HEK293 (cell line): ENCODE measurements around the gene RALA.

Experiments
- CTCF ChIA-PET: fragments of 350-600 bp; formaldehyde crosslinking; extraction: SDS; loops from one replicate; lab custom pipeline; 2021; ENCODE audit warnings: antibody characterized with exemption; lab: Yijun Ruan, JAX
- POLR2A ChIA-PET: fragments of 300-600 bp; formaldehyde crosslinking; extraction: SDS; loops from one replicate; lab custom pipeline; 2020; ENCODE audit warnings: antibody characterized with exemption, inconsistent platforms; lab: Yijun Ruan, JAX
- H3K27ac ChIP-seq: fragments of 200-500 bp; sonication (Bioruptor generic); 2 replicates; pipeline ENCODE4 v1.5.1; 2014; ENCODE audit warnings: low read depth, low read length, control low read depth, inconsistent platforms; ENCODE audit errors: extremely low read depth
- H3K36me3 ChIP-seq, 2 experiments: fragments of 200-500 bp in 1 of 2; sonication (Bioruptor generic) in 1 of 2; 1 replicate in 1 of 2; 2 replicates in 1 of 2; pipeline ENCODE4 v1.5.1; 2014 to 2017; ENCODE audit warnings: inconsistent platforms in 2 of 2, low read length in 2 of 2; ENCODE audit not compliant: control insufficient read depth in 2 of 2, insufficient read depth in 1 of 2
- H3K4me1 ChIP-seq: fragments of 200-500 bp; sonication (Bioruptor generic); 2 replicates; pipeline ENCODE4 v1.5.1; 2014; ENCODE audit warnings: mild to moderate bottlenecking, low read length, inconsistent platforms; ENCODE audit not compliant: control insufficient read depth, insufficient read depth
- H3K4me3 ChIP-seq: 2 replicates; pipeline ENCODE4 v1.5.1; 2011; ENCODE audit warnings: low read depth, mild to moderate bottlenecking, control low read depth, low read length, moderate library complexity
- H3K9me3 ChIP-seq: fragments of 200-500 bp; sonication (Bioruptor generic); 2 replicates; pipeline ENCODE4 v1.5.1; 2014; ENCODE audit warnings: low read depth, low read length, inconsistent platforms; ENCODE audit not compliant: control insufficient read depth, insufficient read depth
- HOXC10 ChIP-seq: sonication (generic); formaldehyde crosslinking; IDR thresholded peaks from 2 replicates; pipeline ENCODE4 v1.8.1; 2023; ENCODE audit warnings: mild to moderate bottlenecking, missing genetic modification reagents
- KLF10 ChIP-seq: fragments of 450-650 bp; IDR thresholded peaks from 2 replicates; pipeline ENCODE4 v1.5.1; 2018; ENCODE audit warnings: missing biosample characterization, mild to moderate bottlenecking, missing genetic modification characterization
- KLF16 ChIP-seq: fragments of 450-650 bp; formaldehyde crosslinking; IDR thresholded peaks from 2 replicates; pipeline ENCODE4 v1.5.1; 2017; ENCODE audit warnings: missing biosample characterization, missing genetic modification characterization
- ZBTB11 ChIP-seq: fragments of 450-650 bp; formaldehyde crosslinking; conservative IDR thresholded peaks from 2 replicates; pipeline ENCODE4 v1.5.1; 2016; ENCODE audit warnings: low read depth, missing biosample characterization, missing genetic modification characterization
- ZFP37 ChIP-seq: fragments of 450-650 bp; formaldehyde crosslinking; IDR thresholded peaks from 2 replicates; pipeline ENCODE4 v1.5.1; 2016; ENCODE audit warnings: missing biosample characterization, missing genetic modification characterization
- ZFP69B ChIP-seq: fragments of 450-650 bp; formaldehyde crosslinking; IDR thresholded peaks from 2 replicates; pipeline ENCODE4 v1.5.1; 2016; ENCODE audit warnings: missing biosample characterization, missing genetic modification characterization
- ZNF155 ChIP-seq: fragments of 450-650 bp; formaldehyde crosslinking; IDR thresholded peaks from 2 replicates; pipeline ENCODE4 v1.5.1; 2016; ENCODE audit warnings: missing biosample characterization, missing genetic modification characterization
- ZNF16 ChIP-seq: fragments of 450-650 bp; formaldehyde crosslinking; IDR thresholded peaks from 2 replicates; pipeline ENCODE4 v1.5.1; 2016; ENCODE audit warnings: low read depth, missing biosample characterization, missing genetic modification characterization
- ZNF202 ChIP-seq: fragments of 450-650 bp; formaldehyde crosslinking; IDR thresholded peaks from 2 replicates; pipeline ENCODE4 v1.5.1; 2016; ENCODE audit warnings: missing biosample characterization, missing genetic modification characterization, borderline replicate concordance
- ZNF280D ChIP-seq: fragments of 450-650 bp; formaldehyde crosslinking; IDR thresholded peaks from 2 replicates; pipeline ENCODE4 v1.5.1; 2016; ENCODE audit warnings: missing biosample characterization, missing genetic modification characterization
- ZNF366 ChIP-seq: fragments of 450-650 bp; formaldehyde crosslinking; conservative IDR thresholded peaks from 2 replicates; pipeline ENCODE4 v1.5.1; 2016; ENCODE audit warnings: missing biosample characterization, missing genetic modification characterization
- ZNF529 ChIP-seq: fragments of 450-650 bp; formaldehyde crosslinking; IDR thresholded peaks from 2 replicates; pipeline ENCODE4 v1.5.1; 2017; ENCODE audit warnings: missing genetic modification characterization, missing biosample characterization; ENCODE audit not compliant: insufficient replicate concordance
- ZNF548 ChIP-seq: fragments of 450-650 bp; formaldehyde crosslinking; IDR thresholded peaks from 2 replicates; pipeline ENCODE4 v1.5.1; 2016; ENCODE audit warnings: missing biosample characterization, missing genetic modification characterization
- ZNF561 ChIP-seq: fragments of 450-650 bp; IDR thresholded peaks from 2 replicates; pipeline ENCODE4 v1.5.1; 2018; ENCODE audit warnings: missing biosample characterization, missing genetic modification characterization, borderline replicate concordance
- TF ChIP-seq, protein P1 (sequence below): fragments of 450-650 bp; formaldehyde crosslinking; IDR thresholded peaks from 2 replicates; pipeline ENCODE4 v1.5.1; 2017; ENCODE audit warnings: missing biosample characterization, mild to moderate bottlenecking, missing genetic modification characterization, moderate library complexity
- TF ChIP-seq, protein P2 (sequence below): fragments of 450-650 bp; formaldehyde crosslinking; IDR thresholded peaks from 2 replicates; pipeline ENCODE4 v1.5.1; 2016; ENCODE audit warnings: missing biosample characterization, missing genetic modification characterization
- TF ChIP-seq, protein P3 (sequence below): fragments of 450-650 bp; IDR thresholded peaks from 2 replicates; pipeline ENCODE4 v1.5.1; 2018; ENCODE audit warnings: missing biosample characterization, missing genetic modification characterization

Gene RALA

DNA sequence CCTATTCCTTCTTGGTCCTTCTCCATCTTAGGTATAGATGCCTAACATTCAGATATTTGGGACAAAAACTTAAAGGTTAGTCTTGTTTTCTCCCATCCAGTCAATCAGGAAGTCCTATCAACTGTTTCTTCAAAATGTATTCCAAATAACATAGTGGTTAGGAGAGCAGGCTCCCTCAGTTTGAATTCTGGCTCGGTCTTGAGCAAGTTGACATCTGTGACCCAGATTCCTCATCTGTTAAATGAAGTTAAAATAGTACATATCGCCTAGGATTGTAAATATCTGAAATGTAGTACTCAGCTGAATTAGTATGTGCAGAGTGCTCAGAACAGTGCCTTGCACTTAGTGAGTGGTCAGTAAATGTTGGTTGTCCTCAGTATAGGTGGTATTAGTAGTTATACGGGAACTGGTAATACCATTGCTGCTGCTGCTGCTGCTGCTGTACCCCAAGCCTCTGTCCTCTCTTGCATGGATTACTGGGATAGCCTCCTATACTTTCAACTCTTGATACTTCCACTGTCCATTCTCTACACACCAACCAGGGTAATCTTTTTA is 58.6 kb downstream of the RALA start (continued):
- TF ChIP-seq KLF16 (tag by site-specific recombination) = no peak
- TF ChIP-seq ZNF366 (tag by site-specific recombination) = no peak

- H3K27ac ChIP-seq = no peak overlapping the region
- ChIA-PET CTCF (interaction anchor here (0.6 kb wide), 2 partner anchors 77 to 648 kb away, joined by 3 read pairs; no protein-coding TSS in a partner anchor), POLR2A (interaction anchor here (0.8 kb wide), 1 partner anchor 75 kb away, joined by 3 read pairs; no protein-coding TSS in a partner anchor)
- no peaks in the 10 kb centered on the region; a peak in 1 of 3 replicates for H3K36me3 ChIP-seq
- H3K9me3 ChIP-seq = no peaks in the 10 kb centered on the region
- no peak for TF ChIP-seq ZNF16 (tag by site-specific recombination)
- TF ChIP-seq, protein P1, sequence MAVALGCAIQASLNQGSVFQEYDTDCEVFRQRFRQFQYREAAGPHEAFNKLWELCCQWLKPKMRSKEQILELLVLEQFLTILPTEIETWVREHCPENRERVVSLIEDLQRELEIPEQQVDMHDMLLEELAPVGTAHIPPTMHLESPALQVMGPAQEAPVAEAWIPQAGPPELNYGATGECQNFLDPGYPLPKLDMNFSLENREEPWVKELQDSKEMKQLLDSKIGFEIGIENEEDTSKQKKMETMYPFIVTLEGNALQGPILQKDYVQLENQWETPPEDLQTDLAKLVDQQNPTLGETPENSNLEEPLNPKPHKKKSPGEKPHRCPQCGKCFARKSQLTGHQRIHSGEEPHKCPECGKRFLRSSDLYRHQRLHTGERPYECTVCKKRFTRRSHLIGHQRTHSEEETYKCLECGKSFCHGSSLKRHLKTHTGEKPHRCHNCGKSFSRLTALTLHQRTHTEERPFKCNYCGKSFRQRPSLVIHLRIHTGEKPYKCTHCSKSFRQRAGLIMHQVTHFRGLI = no peak
- TF ChIP-seq, protein P2, sequence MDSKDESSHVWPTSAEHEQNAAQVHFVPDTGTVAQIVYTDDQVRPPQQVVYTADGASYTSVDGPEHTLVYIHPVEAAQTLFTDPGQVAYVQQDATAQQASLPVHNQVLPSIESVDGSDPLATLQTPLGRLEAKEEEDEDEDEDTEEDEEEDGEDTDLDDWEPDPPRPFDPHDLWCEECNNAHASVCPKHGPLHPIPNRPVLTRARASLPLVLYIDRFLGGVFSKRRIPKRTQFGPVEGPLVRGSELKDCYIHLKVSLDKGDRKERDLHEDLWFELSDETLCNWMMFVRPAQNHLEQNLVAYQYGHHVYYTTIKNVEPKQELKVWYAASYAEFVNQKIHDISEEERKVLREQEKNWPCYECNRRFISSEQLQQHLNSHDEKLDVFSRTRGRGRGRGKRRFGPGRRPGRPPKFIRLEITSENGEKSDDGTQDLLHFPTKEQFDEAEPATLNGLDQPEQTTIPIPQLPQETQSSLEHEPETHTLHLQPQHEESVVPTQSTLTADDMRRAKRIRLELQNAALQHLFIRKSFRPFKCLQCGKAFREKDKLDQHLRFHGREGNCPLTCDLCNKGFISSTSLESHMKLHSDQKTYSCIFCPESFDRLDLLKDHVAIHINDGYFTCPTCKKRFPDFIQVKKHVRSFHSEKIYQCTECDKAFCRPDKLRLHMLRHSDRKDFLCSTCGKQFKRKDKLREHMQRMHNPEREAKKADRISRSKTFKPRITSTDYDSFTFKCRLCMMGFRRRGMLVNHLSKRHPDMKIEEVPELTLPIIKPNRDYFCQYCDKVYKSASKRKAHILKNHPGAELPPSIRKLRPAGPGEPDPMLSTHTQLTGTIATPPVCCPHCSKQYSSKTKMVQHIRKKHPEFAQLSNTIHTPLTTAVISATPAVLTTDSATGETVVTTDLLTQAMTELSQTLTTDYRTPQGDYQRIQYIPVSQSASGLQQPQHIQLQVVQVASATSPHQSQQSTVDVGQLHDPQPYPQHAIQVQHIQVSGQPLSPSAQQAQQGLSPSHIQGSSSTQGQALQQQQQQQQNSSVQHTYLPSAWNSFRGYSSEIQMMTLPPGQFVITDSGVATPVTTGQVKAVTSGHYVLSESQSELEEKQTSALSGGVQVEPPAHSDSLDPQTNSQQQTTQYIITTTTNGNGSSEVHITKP = no peak
- no peak for TF ChIP-seq ZNF561 (tag by site-specific recombination)
- H3K4me3 ChIP-seq = no peak overlapping the region
- 0 out of 2 replicates have a peak, but pooled peaks cover 5% of the 10 kb centered on the region for H3K4me1 ChIP-seq
These were observed 60.0 kb downstream of the RALA start for GRCh38 chr7:39683216-39683845.

DNA sequence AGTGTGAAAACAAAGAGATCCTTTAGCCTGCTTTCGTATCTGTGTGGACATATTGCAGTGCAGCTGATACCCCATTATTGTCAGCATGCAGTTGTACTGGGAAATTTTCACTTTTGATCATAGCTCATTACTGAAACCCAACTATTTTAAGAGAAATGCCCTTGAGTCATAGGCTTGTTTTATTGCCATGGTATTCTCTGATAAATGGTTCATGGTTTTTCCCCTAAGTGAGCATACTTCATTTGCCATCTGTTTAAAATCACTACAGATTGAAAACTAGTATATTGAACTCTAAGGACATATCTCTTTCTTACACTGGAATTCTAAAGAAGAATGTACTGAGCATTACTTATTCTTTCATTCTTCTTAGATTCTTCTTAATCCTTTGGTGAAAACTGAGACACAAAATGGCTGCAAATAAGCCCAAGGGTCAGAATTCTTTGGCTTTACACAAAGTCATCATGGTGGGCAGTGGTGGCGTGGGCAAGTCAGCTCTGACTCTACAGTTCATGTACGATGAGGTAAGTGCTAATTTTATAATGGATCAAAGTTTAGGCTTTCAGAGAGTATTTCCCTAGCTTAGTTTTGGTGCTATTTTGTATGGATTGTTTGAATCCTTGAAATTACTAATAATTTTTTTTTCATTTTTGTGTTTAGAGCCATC is 63.0 kb downstream of the RALA start:
- ChIA-PET CTCF (interaction anchor here (0.6 kb wide), 1 partner anchor 46 kb away, joined by 3 read pairs; no protein-coding TSS in a partner anchor), POLR2A (no interaction called here)
- H3K36me3 ChIP-seq = peaks cover 5 to 8% of the 10 kb centered on the region in 2 experiments; a peak in 2 of 3 replicates
- no peaks in the 10 kb centered on the region for H3K9me3 ChIP-seq
- no peak overlapping the region for H3K27ac ChIP-seq
- H3K4me3 ChIP-seq = no peak overlapping the region
- 0 out of 2 replicates have a peak, but pooled peaks cover 5% of the 10 kb centered on the region for H3K4me1 ChIP-seq
- TF ChIP-seq ZNF548 (tag by site-specific recombination) (no peak), ZNF366 (tag by site-specific recombination) (no peak), HOXC10 (CRISPR knock-in tag) (no peak), ZFP69B (tag by site-specific recombination) (no peak), ZNF280D (tag by site-specific recombination) (no peak), ZNF529 (tag by site-specific recombination) (no peak), KLF10 (no peak), ZBTB11 (tag by site-specific recombination) (no peak), ZFP37 (no peak), ZNF202 (tag by site-specific recombination) (no peak), ZNF155 (tag by site-specific recombination) (no peak)
- TF ChIP-seq, protein P3, sequence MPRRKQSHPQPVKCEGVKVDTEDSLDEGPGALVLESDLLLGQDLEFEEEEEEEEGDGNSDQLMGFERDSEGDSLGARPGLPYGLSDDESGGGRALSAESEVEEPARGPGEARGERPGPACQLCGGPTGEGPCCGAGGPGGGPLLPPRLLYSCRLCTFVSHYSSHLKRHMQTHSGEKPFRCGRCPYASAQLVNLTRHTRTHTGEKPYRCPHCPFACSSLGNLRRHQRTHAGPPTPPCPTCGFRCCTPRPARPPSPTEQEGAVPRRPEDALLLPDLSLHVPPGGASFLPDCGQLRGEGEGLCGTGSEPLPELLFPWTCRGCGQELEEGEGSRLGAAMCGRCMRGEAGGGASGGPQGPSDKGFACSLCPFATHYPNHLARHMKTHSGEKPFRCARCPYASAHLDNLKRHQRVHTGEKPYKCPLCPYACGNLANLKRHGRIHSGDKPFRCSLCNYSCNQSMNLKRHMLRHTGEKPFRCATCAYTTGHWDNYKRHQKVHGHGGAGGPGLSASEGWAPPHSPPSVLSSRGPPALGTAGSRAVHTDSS (tag by site-specific recombination) = no peak
